ENCODE data around the gene TLL2. TPM values are rescaled to one million over a fixed set of nuclear protein-coding genes. Genes with fewer than 3 reads are reported as not detected.

Gene TLL2
- total and polyA plus RNA-seq, 2 donors (not counting 3 experiments of a cell fraction or from before 2014, with no cell fraction given), result 0.03 to 0.20 TPM

DNA sequence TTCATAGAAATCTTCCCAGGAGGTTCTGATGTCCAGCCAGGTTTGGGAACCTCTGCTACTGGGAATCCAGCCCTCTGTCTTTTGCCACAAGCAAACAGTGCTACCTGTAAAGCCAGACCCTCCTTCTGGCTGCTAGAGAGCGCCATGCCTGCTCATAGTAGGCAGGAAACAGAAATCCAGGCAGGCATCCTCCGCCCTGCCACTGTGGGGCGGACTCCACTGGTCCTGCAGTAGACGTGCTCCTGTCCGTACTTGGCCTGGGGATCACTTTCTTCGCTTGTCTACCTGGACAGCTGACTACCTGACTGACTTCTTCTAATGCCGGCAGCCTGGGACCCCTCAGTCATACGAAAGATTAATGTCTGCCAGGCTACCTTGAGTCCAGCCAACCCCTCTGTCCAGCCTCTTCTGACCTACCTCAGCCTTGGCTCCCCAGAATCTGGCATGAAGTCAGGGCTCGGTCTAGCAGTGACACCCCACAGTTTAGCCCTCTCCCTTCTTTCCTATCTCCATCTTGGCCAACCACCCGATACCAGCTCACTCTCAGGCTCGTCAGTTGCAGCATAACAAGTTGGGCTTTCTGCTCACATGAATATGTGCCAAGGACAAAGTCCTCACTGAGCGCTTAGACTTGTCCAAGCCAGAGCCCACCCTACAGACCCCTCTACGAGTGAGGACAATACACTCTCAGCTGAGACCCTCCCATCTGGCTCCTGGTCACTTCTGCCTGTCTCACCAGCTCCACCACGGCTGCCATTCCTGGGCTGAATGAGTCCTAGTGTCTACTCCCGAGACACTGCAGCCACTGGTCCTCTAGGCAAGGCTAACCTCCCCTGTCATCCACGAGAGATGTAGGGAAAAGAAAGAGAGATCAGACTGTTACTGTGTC, 111.1 kb downstream of the TLL2 start:
- no peaks in the 10 kb centered on the region for H3K4me1 ChIP-seq (ENCODE audit: control insufficient read depth, extremely low read depth, insufficient read depth, low read length)
- POLR2A ChIA-PET, result no interaction called here
- no peak overlapping the region for H3K27ac ChIP-seq (ENCODE audit: insufficient read depth, low read depth, low read length)
- dilution Hi-C loops (cut with MboI; ENCODE audit: extremely low pct_ligation_motif_present, low sequenced_read_pairs), result no loop called here
- H3K4me3 ChIP-seq (replicated peaks in 1 of 3; ENCODE audit: insufficient read depth in 1 of 3, low read depth in 1 of 3, low read length in 3 of 3), result no peak overlapping the region
- DNase-seq (ENCODE audit: low read depth, low spot score), result no peak
- H2AFZ ChIP-seq (ENCODE audit: low read depth, low read length), result no peak overlapping the region
- BruUV-seq (replicated peaks), result no TSS peak
- no peak for FAIRE-seq
- TF ChIP-seq POLR2A (IDR thresholded peaks at IDR 0.05; ENCODE audit: low read depth, low read length) (no peak), POLR2AphosphoS5 (IDR thresholded peaks at IDR 0.05; ENCODE audit: insufficient read depth, low read depth, low read length) (no peak)
- TF ChIP-seq, protein P1, sequence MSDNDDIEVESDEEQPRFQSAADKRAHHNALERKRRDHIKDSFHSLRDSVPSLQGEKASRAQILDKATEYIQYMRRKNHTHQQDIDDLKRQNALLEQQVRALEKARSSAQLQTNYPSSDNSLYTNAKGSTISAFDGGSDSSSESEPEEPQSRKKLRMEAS (IDR thresholded peaks at IDR 0.05; ENCODE audit: insufficient read depth, insufficient read length), result no peak
- CTCF ChIA-PET, result interaction anchor here (1.5 kb wide), 1 partner anchor 32 kb away, joined by 3 read pairs; no protein-coding TSS in a partner anchor
- no peaks in the 10 kb centered on the region for H3K36me3 ChIP-seq (ENCODE audit: control insufficient read depth in 2 of 2, extremely low read depth in 1 of 2, insufficient read depth in 2 of 2, low read length in 2 of 2)
- no peaks in the 10 kb centered on the region for H3K9me3 ChIP-seq (replicated peaks; ENCODE audit: control insufficient read depth, insufficient read depth, low read length)
- H3K9me1 ChIP-seq (replicated peaks; ENCODE audit: control insufficient read depth, extremely low read depth, insufficient read depth, low read length), result no peaks in the 10 kb centered on the region
- H3K4me2 ChIP-seq (ENCODE audit: insufficient read depth, low read length), result no peak overlapping the region
- peaks cover 0 to 6% of the 10 kb centered on the region in 2 experiments for H3K27me3 ChIP-seq (ENCODE audit: control insufficient read depth in 2 of 2, insufficient read depth in 2 of 2, low read length in 2 of 2)
- no peaks in the 10 kb centered on the region for H3K79me2 ChIP-seq (ENCODE audit: control insufficient read depth, insufficient read depth, low read length)
- intact Hi-C loops (cut with micrococcal nuclease), result no loop called here
- no peaks in the 10 kb centered on the region for H4K20me1 ChIP-seq (replicated peaks; ENCODE audit: control insufficient read depth, extremely low read depth, insufficient read depth, low read length)
- H3K9ac ChIP-seq (replicated peaks; ENCODE audit: extremely low read depth, insufficient read depth, low read length), result no peak overlapping the region

DNA sequence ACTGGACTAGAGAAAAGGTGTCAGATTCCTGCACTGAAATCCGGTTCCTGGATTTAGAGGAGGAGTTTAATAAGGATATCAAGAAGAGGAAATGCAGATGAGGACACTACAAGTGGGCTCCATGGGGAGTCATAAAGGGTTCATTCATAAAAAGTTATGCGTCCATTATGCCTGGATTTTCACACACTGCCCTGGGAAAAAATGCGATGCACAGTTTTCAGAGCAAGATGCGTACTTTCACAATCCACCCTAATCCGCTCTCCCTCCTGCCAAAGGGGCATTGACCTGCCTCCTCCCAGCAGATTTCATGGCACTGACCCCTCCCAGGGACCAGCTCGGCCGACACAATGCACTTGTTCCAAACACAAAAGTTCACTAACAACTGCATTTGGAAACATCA, 112.7 kb downstream of the TLL2 start:
- Histone ChIP-seq H3K36me3 (ENCODE audit: control insufficient read depth in 2 of 2, extremely low read depth in 1 of 2, insufficient read depth in 2 of 2, low read length in 2 of 2) (no peaks in the 10 kb centered on the region), H2AFZ (ENCODE audit: low read depth, low read length) (no peak overlapping the region), H3K9me1 (replicated peaks; ENCODE audit: control insufficient read depth, extremely low read depth, insufficient read depth, low read length) (no peaks in the 10 kb centered on the region), H3K4me3 (replicated peaks in 1 of 3; ENCODE audit: insufficient read depth in 1 of 3, low read depth in 1 of 3, low read length in 3 of 3) (no peak overlapping the region), H3K79me2 (ENCODE audit: control insufficient read depth, insufficient read depth, low read length) (no peaks in the 10 kb centered on the region), H3K9me3 (replicated peaks; ENCODE audit: control insufficient read depth, insufficient read depth, low read length) (no peaks in the 10 kb centered on the region), H4K20me1 (replicated peaks; ENCODE audit: control insufficient read depth, extremely low read depth, insufficient read depth, low read length) (no peaks in the 10 kb centered on the region), H3K4me2 (ENCODE audit: insufficient read depth, low read length) (no peak overlapping the region), H3K27ac (ENCODE audit: insufficient read depth, low read depth, low read length) (no peak overlapping the region), H3K9ac (replicated peaks; ENCODE audit: extremely low read depth, insufficient read depth, low read length) (no peak overlapping the region), H3K27me3 (ENCODE audit: control insufficient read depth in 2 of 2, insufficient read depth in 2 of 2, low read length in 2 of 2) (peaks cover 2 to 9% of the 10 kb centered on the region in 2 experiments), H3K4me1 (ENCODE audit: control insufficient read depth, extremely low read depth, insufficient read depth, low read length) (no peaks in the 10 kb centered on the region)
- POLR2A ChIA-PET, result no interaction called here
- no TSS peak for BruUV-seq (replicated peaks)
- no peak for FAIRE-seq
- dilution Hi-C loops (cut with MboI; ENCODE audit: extremely low pct_ligation_motif_present, low sequenced_read_pairs) (no loop called here), intact Hi-C loops (cut with micrococcal nuclease) (no loop called here)
- CTCF ChIA-PET, result interaction anchor here (0.6 kb wide), 1 partner anchor 64 kb away, joined by 3 read pairs; no protein-coding TSS in a partner anchor
- DNase-seq (ENCODE audit: low read depth, low spot score), result no peak
- TF ChIP-seq MYC (IDR thresholded peaks at IDR 0.05; ENCODE audit: low read depth, low read length), result no peak
- no peak for TF ChIP-seq GATA2 (IDR thresholded peaks at IDR 0.05; ENCODE audit: insufficient read depth, insufficient read length, low read depth, low read length)
- TF ChIP-seq, protein P1 (IDR thresholded peaks at IDR 0.05; ENCODE audit: insufficient read depth, insufficient read length), result no peak
- TF ChIP-seq, protein P2, sequence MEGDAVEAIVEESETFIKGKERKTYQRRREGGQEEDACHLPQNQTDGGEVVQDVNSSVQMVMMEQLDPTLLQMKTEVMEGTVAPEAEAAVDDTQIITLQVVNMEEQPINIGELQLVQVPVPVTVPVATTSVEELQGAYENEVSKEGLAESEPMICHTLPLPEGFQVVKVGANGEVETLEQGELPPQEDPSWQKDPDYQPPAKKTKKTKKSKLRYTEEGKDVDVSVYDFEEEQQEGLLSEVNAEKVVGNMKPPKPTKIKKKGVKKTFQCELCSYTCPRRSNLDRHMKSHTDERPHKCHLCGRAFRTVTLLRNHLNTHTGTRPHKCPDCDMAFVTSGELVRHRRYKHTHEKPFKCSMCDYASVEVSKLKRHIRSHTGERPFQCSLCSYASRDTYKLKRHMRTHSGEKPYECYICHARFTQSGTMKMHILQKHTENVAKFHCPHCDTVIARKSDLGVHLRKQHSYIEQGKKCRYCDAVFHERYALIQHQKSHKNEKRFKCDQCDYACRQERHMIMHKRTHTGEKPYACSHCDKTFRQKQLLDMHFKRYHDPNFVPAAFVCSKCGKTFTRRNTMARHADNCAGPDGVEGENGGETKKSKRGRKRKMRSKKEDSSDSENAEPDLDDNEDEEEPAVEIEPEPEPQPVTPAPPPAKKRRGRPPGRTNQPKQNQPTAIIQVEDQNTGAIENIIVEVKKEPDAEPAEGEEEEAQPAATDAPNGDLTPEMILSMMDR (IDR thresholded peaks at IDR 0.05; ENCODE audit: extremely low read depth in 1 of 2, insufficient read depth in 1 of 2, low read depth in 1 of 2, low read length in 2 of 2), result no peak
- no peak for TF ChIP-seq FOS (IDR thresholded peaks at IDR 0.05; ENCODE audit: borderline replicate concordance, insufficient read depth, low read length)
- no peak for TF ChIP-seq JUN (IDR thresholded peaks at IDR 0.05; ENCODE audit: borderline replicate concordance, insufficient read depth, insufficient read length, low read depth)
- no peak for TF ChIP-seq POLR2AphosphoS5 (IDR thresholded peaks at IDR 0.05; ENCODE audit: insufficient read depth, low read depth, low read length)
- no peak for TF ChIP-seq EZH2 (IDR thresholded peaks at IDR 0.05; ENCODE audit: borderline replicate concordance, low read depth, low read length, severe bottlenecking)
- TF ChIP-seq POLR2A (IDR thresholded peaks at IDR 0.05; ENCODE audit: low read depth, low read length), result no peak
